ENCODE results near the gene BRPF1.
A peak's percentile ranks its signal among the peaks of the same experiment; 100 is the strongest.

The BRPF1 gene

GRCh38 chr3:9732080-9732739, 675 bp downstream of the BRPF1 start:
- peak; percentile 24 for DNase-seq (ENCODE audit: low read depth)

- DNase-seq (ENCODE audit: low read depth) = no peak
Observed at GRCh38 chr3:9732740-9733115, 1.2 kb downstream of the BRPF1 start.

DNA sequence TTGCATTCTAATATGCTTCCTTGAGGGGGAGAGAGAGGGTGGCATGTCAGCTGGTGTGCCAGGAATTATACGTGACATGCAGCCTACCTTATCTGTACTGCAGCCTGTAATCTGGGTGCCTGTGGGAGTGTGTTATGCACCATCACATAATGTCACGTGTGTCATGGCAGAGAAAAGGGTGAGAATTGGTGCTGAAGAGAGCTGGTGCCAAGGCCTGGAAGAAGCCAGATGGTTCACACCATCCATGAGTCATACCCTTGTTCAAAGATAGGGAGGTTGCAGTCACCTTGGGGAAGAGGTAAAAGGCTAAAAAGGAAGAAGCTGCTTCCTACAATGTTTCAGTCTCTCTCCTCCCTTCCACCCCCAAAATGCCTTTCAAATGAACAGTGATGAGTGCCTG, 5.3 kb downstream of the BRPF1 start:
- DNase-seq (ENCODE audit: low read depth) = no peak

GRCh38 chr3:9739181-9739580, 7.6 kb downstream of the BRPF1 start:
- no peak for DNase-seq (ENCODE audit: low read depth)

- no peak for DNase-seq (ENCODE audit: low read depth)
Observed at GRCh38 chr3:9742560-9742959, 11.0 kb downstream of the BRPF1 start.

GRCh38 chr3:9743548-9743947, 12.0 kb downstream of the BRPF1 start:
- no peak for DNase-seq (ENCODE audit: low read depth)

DNA sequence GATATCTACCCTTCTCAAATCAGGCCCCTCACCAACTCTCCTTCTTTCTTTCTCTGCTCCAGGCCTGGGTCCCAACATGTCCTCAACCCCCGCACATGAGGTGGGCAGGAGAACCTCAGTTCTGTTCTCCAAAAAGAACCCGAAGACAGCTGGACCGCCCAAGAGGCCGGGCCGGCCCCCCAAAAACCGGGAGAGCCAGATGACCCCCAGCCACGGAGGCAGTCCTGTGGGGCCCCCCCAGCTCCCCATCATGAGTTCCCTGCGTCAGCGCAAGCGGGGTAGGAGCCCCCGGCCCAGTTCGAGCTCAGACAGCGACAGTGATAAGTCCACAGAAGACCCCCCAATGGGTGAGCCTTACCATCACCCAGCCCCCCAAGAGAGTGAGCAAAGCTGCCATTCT, 12.6 kb downstream of the BRPF1 start:
- no peak for DNase-seq (ENCODE audit: low read depth)

DNA sequence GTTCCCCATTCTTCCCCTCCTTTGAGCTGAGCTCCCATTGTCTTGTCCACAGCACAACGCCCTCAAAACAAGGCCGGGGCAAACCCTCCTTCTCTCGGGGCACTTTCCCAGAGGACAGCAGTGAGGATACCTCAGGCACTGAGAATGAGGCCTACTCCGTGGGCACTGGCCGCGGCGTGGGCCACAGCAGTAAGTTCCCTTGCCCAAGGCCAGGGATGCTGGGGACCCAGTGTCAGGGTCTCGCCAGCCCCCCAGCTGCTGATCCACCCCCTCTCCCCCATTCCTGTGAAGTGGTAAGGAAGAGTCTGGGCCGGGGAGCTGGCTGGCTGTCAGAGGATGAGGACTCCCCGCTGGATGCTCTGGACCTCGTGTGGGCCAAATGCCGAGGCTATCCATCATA, 14.0 kb downstream of the BRPF1 start:
- no peak for DNase-seq (ENCODE audit: low read depth)

DNA sequence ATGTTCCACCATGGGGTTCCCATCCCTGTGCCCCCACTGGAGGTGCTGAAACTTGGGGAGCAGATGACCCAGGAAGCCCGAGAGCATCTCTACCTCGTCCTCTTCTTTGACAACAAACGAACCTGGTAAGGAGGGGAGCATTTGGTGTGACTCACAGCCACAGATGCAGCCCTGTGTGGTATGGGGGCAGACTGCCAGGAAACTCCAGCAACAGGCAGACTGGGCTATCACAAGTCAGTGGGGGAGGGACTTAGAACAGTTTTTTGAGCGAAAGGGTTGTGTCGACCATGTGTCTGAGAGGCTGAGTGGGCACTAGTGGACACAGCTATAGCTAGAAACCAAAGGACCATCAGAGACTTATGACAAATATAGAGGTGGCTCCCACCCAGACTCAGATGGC, 14.8 kb downstream of the BRPF1 start:
- DNase-seq (ENCODE audit: low read depth) = no peak

DNA sequence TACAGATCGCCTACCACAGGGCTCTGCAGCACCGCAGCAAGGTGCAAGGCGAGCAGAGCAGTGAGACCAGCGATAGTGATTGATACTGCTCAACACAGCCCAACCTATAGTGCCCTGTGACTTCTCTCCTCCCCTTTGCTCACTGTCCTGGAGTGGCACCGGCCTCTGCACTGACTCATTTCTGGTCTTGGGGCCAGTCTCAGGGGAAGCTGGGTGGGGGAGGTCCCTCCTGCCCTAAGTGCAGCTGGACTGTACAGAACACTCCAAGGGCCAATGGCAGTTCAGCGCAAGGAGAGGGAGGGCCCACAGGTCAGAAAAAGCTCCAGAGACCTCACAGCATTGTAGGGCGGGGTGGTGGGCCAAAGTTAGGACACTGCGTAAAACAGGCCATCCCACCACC, 15.7 kb downstream of the BRPF1 start:
- DNase-seq (ENCODE audit: low read depth) = no peak

DNA sequence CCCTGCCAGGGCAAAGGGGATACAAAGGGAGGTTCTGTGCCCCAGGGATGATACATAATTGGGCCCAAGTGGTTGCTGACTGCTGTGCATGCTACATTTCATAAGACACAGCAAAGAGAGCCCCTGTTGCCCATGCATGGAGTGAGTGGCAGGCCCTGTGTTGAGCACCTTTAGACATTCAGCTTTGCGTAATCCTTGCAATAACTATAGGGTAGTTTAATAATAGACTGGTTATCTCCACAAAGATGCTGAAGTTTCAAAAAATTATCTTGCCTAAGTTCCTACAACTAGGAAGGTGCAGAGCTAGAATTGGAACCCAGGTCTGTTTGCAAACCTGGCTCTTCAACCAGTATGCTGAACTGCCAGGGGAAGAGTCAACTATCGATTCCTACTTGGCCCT, 16.5 kb downstream of the BRPF1 start:
- DNase-seq (ENCODE audit: low read depth) = no peak

- no peak for DNase-seq (ENCODE audit: low read depth)
Observed at GRCh38 chr3:9749296-9749644, 17.7 kb downstream of the BRPF1 start.

DNA sequence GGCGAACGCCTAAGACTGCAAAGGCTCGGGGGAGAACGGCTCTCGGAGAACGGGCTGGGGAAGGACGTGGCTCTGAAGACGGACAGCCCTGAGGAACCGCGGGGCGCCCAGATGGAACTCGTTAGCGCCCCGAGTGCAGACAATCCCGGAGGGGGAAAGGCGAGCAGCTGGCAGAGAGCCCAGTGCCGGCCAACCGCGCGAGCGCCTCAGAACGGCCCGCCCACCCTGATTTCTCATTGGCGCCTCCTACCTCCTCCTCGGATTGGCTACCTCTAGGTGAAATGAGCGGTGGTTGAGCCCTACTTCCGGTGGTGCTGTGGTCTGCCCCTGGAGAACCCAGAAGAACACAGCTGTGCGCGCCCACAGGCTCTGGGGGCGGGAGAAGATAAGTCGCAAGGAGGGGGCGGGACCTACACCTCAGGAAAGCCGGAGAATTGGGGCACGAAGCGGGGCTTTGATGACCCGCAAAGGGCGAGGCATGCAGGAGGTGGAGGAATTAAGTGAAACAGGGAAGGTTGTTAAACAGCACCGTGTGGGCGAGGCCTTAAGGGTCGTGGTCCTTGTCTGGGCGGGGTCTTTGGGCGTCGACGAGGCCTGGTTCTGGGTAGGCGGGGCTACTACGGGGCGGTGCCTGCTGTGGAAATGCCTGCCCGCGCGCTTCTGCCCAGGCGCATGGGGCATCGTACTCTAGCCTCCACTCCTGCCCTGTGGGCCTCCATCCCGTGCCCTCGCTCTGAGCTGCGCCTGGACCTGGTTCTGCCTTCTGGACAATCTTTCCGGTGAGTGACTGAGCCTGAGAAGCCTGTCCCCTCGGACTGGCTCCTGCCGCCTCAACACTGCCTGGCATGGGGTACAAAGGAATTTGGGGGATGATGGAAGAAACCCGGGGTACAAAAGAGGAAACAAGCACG, 18.4 kb downstream of the BRPF1 start, which contains the start of gene OGG1:
Gene OGG1 (plus strand): TSS at position 308 of the 911 bp plus-strand sequence. CDS start 335 bp downstream, at position 643.
- peak; percentile 92 for DNase-seq (ENCODE audit: low read depth)

- no peak for DNase-seq (ENCODE audit: low read depth)
Observed at GRCh38 chr3:9750556-9751411, 19.2 kb downstream of the BRPF1 start.

GRCh38 chr3:9754678-9755077, 23.1 kb downstream of the BRPF1 start:
- no peak for DNase-seq (ENCODE audit: low read depth)

GRCh38 chr3:9757427-9757826, 25.9 kb downstream of the BRPF1 start:
- no peak for DNase-seq (ENCODE audit: low read depth)

- no peak for DNase-seq (ENCODE audit: low read depth)
Observed at GRCh38 chr3:9760779-9761505, 29.4 kb downstream of the BRPF1 start.

GRCh38 chr3:9761919-9762318, 30.4 kb downstream of the BRPF1 start:
- DNase-seq (ENCODE audit: low read depth) = no peak

DNA sequence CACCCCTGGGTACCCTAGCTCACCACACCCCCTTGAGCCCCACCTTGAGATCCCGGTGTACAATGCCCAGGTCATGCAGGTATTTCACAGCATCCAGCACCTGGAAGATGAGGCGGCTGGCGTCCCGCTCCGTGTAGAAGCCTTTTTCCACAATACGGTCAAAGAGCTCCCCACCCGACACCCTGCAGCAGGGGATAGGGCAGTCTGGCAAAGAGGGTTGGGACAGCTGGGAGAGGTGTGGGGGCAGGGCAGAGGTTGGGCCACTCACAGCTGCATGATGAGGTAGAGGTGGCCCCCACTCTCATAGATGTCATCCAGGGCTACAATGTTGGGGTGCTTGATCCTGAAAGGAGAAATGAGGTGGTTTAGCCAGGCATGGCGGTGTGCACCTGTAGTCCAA, 31.3 kb downstream of the BRPF1 start:
- DNase-seq (ENCODE audit: low read depth) = no peak

GRCh38 chr3:9765865-9766264, 34.3 kb downstream of the BRPF1 start:
- no peak for DNase-seq (ENCODE audit: low read depth)

- no peak for DNase-seq (ENCODE audit: low read depth)
Observed at GRCh38 chr3:9767418-9767817, 35.9 kb downstream of the BRPF1 start.

All from stimulated activated CD8-positive, alpha-beta memory T cell treated with anti-CD3 and anti-CD28 coated beads, Interleukin-12 subunit alpha, Interleukin-12 subunit beta, amount 100 ng/mL, for 4 hours (primary cell).